H1 (cell line): Measurements from ENCODE around the gene KARS1. TPM values are rescaled to one million over a fixed set of nuclear protein-coding genes. Genes with fewer than 3 reads are reported as not detected.

Experiments used
- CTCF ChIA-PET: fragments of 300-600 bp; sonication (Branson Sonifier 250); formaldehyde crosslinking; loops from one replicate; lab custom pipeline; 2021; ENCODE audit not compliant: partially characterized antibody; lab: Charles Lee
- POLR2A ChIA-PET: fragments of 300-600 bp; sonication (Branson Sonifier 250); formaldehyde crosslinking; loops from one replicate; lab custom pipeline; 2021; ENCODE audit warnings: inconsistent platforms; ENCODE audit not compliant: partially characterized antibody; lab: Charles Lee
- DNase-seq, 2 experiments: peaks; one replicate each; pipeline versions ENCODE4 v3.0.0 to v3.0.0-alpha.2; 2010 to 2022; ENCODE audit warnings: low spot score in 2 of 2, low read depth in 1 of 2, mixed read lengths in 1 of 2
- FAIRE-seq: peaks from 2 replicates; lab custom pipeline; 2011; peaks lifted over from hg19 to GRCh38; lab: Jason Lieb, UNC
- H2AFZ ChIP-seq: 2 replicates; pipeline ENCODE4 v1.8.1; 2012; ENCODE audit warnings: low read length, inconsistent platforms
- H2AK5ac ChIP-seq: 2 replicates; pipeline ENCODE4 v1.6.1; 2013; ENCODE audit warnings: low read depth, low read length
- H2BK120ac ChIP-seq: replicated peaks from 2 replicates; pipeline ENCODE3; 2013; ENCODE audit warnings: low read depth, low read length, inconsistent platforms
- H2BK12ac ChIP-seq: 2 replicates; pipeline ENCODE4 v1.6.1; 2013; ENCODE audit warnings: low read depth, low read length
- H2BK15ac ChIP-seq: 2 replicates; pipeline ENCODE4 v1.6.1; 2013; ENCODE audit warnings: low read length
- H2BK20ac ChIP-seq: 2 replicates; pipeline ENCODE4 v1.6.1; 2013; ENCODE audit warnings: low read length
- H2BK5ac ChIP-seq: 2 replicates; pipeline ENCODE4 v1.6.1; 2013; ENCODE audit warnings: low read depth, low read length
- H3K14ac ChIP-seq: 2 replicates; pipeline ENCODE4 v1.6.1; 2013; ENCODE audit warnings: inconsistent platforms; ENCODE audit not compliant: insufficient read length
- H3K18ac ChIP-seq: 2 replicates; pipeline ENCODE4 v1.6.1; 2013; ENCODE audit warnings: low read length; ENCODE audit errors: extremely low read depth
- H3K23ac ChIP-seq: 2 replicates; pipeline ENCODE4 v1.6.1; 2013; ENCODE audit warnings: inconsistent platforms; ENCODE audit not compliant: insufficient read length
- H3K23me2 ChIP-seq: 2 replicates; pipeline ENCODE4 v1.6.1; 2013; ENCODE audit warnings: low read depth, low read length
- H3K27ac ChIP-seq: 2 replicates; pipeline ENCODE4 v1.6.1; 2011; ENCODE audit warnings: low read depth, low read length, inconsistent platforms
- H3K27me3 ChIP-seq, 4 experiments: replicated peaks in 1 of 4; 1 replicate in 1 of 4; 2 replicates in 3 of 4; pipeline versions ENCODE4 v1.6.1 to v1.8.1; 2011 to 2013; ENCODE audit warnings: low read length in 3 of 4, mild to moderate bottlenecking in 3 of 4, inconsistent platforms in 2 of 4, mixed read lengths in 2 of 4, moderate library complexity in 1 of 4; ENCODE audit not compliant: control insufficient read depth in 3 of 4, insufficient read depth in 3 of 4; ENCODE audit errors: extremely low read depth in 1 of 4
- H3K36me3 ChIP-seq, 4 experiments: 2 replicates each; pipeline versions ENCODE4 v1.6.1 to v1.8.1; 2011 to 2013; ENCODE audit warnings: mild to moderate bottlenecking in 4 of 4, low read length in 3 of 4, moderate library complexity in 2 of 4, control low read depth in 1 of 4, inconsistent platforms in 1 of 4; ENCODE audit not compliant: insufficient read depth in 4 of 4, control insufficient read depth in 2 of 4
- H3K4ac ChIP-seq: replicated peaks from 2 replicates; pipeline ENCODE3; 2013; ENCODE audit warnings: low read length, low read depth, mixed read lengths, inconsistent platforms; ENCODE audit not compliant: insufficient read length
- H3K4me1 ChIP-seq, 4 experiments: replicated peaks in 1 of 4; 1 replicate in 1 of 4; 2 replicates in 3 of 4; pipeline versions ENCODE4 v1.6.1 to v1.8.1; 2011 to 2013; ENCODE audit warnings: low read length in 3 of 4, inconsistent platforms in 2 of 4, mixed read lengths in 1 of 4; ENCODE audit not compliant: insufficient read depth in 4 of 4, control insufficient read depth in 3 of 4
- H3K4me2 ChIP-seq, 2 experiments: 2 replicates each; pipeline versions ENCODE4 v1.6.1 to v1.8.1; 2011 to 2013; ENCODE audit warnings: low read depth in 2 of 2, low read length in 2 of 2, control low read depth in 1 of 2, inconsistent platforms in 1 of 2, mild to moderate bottlenecking in 1 of 2; ENCODE audit not compliant: insufficient read depth in 1 of 2
- H3K4me3 ChIP-seq, 4 experiments: fragments of 200-600, 300-600 bp in 1 of 4; sonication (generic), shearing (Covaris generic), sonication (Bioruptor Twin) in 1 of 4; 2 replicates each; pipeline versions ENCODE4 v1.5.1 to v1.8.1; 2011 to 2016; ENCODE audit warnings: low read length in 4 of 4, low read depth in 3 of 4, control low read depth in 2 of 4, inconsistent platforms in 2 of 4, mild to moderate bottlenecking in 2 of 4, mixed read lengths in 1 of 4, moderate library complexity in 1 of 4; ENCODE audit not compliant: insufficient read depth in 2 of 4; ENCODE audit errors: extremely low read depth in 1 of 4
- H3K56ac ChIP-seq: replicated peaks from 2 replicates; pipeline ENCODE3; 2013; ENCODE audit warnings: low read depth, mild to moderate bottlenecking, mixed read lengths, low read length, inconsistent platforms; ENCODE audit not compliant: insufficient read length
- H3K79me1 ChIP-seq: 2 replicates; pipeline ENCODE4 v1.6.1; 2013; ENCODE audit warnings: low read depth, low read length, control low read depth
- H3K79me2 ChIP-seq, 2 experiments: 2 replicates each; pipeline versions ENCODE4 v1.6.1 to v1.8.1; 2012 to 2013; ENCODE audit warnings: low read length in 2 of 2, mild to moderate bottlenecking in 2 of 2, inconsistent platforms in 1 of 2; ENCODE audit not compliant: insufficient read depth in 2 of 2, control insufficient read depth in 1 of 2
- H3K9ac ChIP-seq, 4 experiments: replicated peaks in 1 of 4; 1 replicate in 1 of 4; 2 replicates in 3 of 4; pipeline versions ENCODE4 v1.6.1 to v1.8.1; 2011 to 2013; ENCODE audit warnings: low read depth in 3 of 4, low read length in 3 of 4, control low read depth in 2 of 4, mild to moderate bottlenecking in 2 of 4, moderate library complexity in 2 of 4, inconsistent platforms in 1 of 4; ENCODE audit errors: extremely low read depth in 1 of 4
- H3K9me3 ChIP-seq, 2 experiments: 2 replicates each; pipeline versions ENCODE4 v1.6.1 to v1.8.1; 2012 to 2013; ENCODE audit warnings: mild to moderate bottlenecking in 2 of 2, moderate library complexity in 2 of 2, control low read depth in 1 of 2, inconsistent platforms in 1 of 2, low read depth in 1 of 2, low read length in 1 of 2, mixed read lengths in 1 of 2; ENCODE audit not compliant: insufficient read depth in 2 of 2
- H4K20me1 ChIP-seq, 2 experiments: replicated peaks in 1 of 2; 2 replicates each; pipeline versions ENCODE3 to v1.8.1; 2011 to 2013; ENCODE audit warnings: inconsistent platforms in 2 of 2, low read length in 2 of 2, mild to moderate bottlenecking in 1 of 2; ENCODE audit not compliant: insufficient read depth in 2 of 2, control insufficient read depth in 1 of 2
- H4K5ac ChIP-seq: 2 replicates; pipeline ENCODE4 v1.6.1; 2013; ENCODE audit warnings: low read length, low read depth, mixed read lengths, inconsistent platforms; ENCODE audit not compliant: insufficient read length
- H4K8ac ChIP-seq: 2 replicates; pipeline ENCODE4 v1.8.0; 2013; ENCODE audit warnings: mild to moderate bottlenecking, moderate library complexity, low read length, inconsistent platforms; ENCODE audit not compliant: insufficient read depth; ENCODE audit errors: extremely low read depth
- H4K91ac ChIP-seq: replicated peaks from 2 replicates; pipeline ENCODE3; 2013; ENCODE audit warnings: low read length, mixed read lengths, inconsistent platforms; ENCODE audit not compliant: insufficient read length
- GABPA ChIP-seq: IDR thresholded peaks from 2 replicates; pipeline ENCODE4 v1.6.1; 2011; ENCODE audit warnings: mild to moderate bottlenecking, low read length, moderate library complexity, borderline replicate concordance; ENCODE audit not compliant: insufficient read depth
- YY1 ChIP-seq: IDR thresholded peaks from 2 replicates; pipeline ENCODE4 v1.6.1; 2011; ENCODE audit warnings: low read depth, mild to moderate bottlenecking, low read length
- WGBS, 2 experiments: shearing (Covaris generic) in 1 of 2; methylation state at CpG; one replicate each; pipeline versions ENCODE4 v1.1.6 to v1.1.7; 2013 to 2015; ENCODE audit warnings: low lambda C conversion rate in 2 of 2, mixed read lengths in 2 of 2, inconsistent platforms in 1 of 2, low coverage in 1 of 2, missing lambda C conversion rate in 1 of 2; ENCODE audit not compliant: insufficient replicate concordance in 2 of 2, insufficient coverage in 1 of 2, insufficient read length in 1 of 2; ENCODE audit errors: extremely low coverage in 1 of 2, missing lambda C conversion rate in 1 of 2; 5-methylcytosine and 5-hydroxymethylcytosine counted together
- polyA plus RNA-seq, 7 experiments: library from polyadenylated mRNA; depleted of rRNA in 3 of 7; stranded (reverse) in 5 of 7; unstranded in 2 of 7; fragments of >200 nt in 5 of 7; fragments of 200-250 nt in 2 of 7; gene quantifications; 1 replicate in 5 of 7; 2 replicates in 1 of 7; 4 replicates in 1 of 7; pipeline versions ENCODE4 v1.2.1 to v1.2.3, GENCODE V29; 2011 to 2013; ENCODE audit warnings: missing spikeins in 2 of 7, mixed read lengths in 2 of 7
- total RNA-seq: library from RNA; stranded (reverse); fragmentation: NEBNext Ultra II Directional; extraction: Animal tissue kit (Norgen Biotek cat#: 25700); gene quantifications from 2 replicates; pipeline ENCODE4 v1.2.1, GENCODE V29; 2021

Gene KARS1
- total and polyA plus RNA-seq, 2 of the 8 experiments (the other 6 are each of a cell fraction or from before 2014, with no cell fraction given): 97.5 to 221 TPM

GRCh38 chr16:75626806-75627205, 20.7 kb downstream of the KARS1 start:
- peaks cover 6% of the 10 kb centered on the region for H3K23me2 ChIP-seq
- FAIRE-seq: no peak

More at GRCh38 chr16:75626806-75627205, 20.7 kb downstream of the KARS1 start:
- Histone ChIP-seq H3K4ac (no peak overlapping the region), H3K36me3 (peaks cover 41 to 63% (median 53%) of the 10 kb centered on the region in 4 experiments), H3K4me2 (no peak overlapping the region), H3K4me3 (no peak overlapping the region), H4K5ac (no peak overlapping the region), H3K14ac (no peak overlapping the region), H2BK15ac (no peak overlapping the region), H3K9me3 (no peaks in the 10 kb centered on the region), H4K8ac (no peak overlapping the region), H4K20me1 (peaks cover 0 to 5% of the 10 kb centered on the region in 2 experiments), H3K9ac (no peak overlapping the region), H3K56ac (no peak overlapping the region), H4K91ac (no peak overlapping the region), H3K18ac (no peak overlapping the region), H2BK120ac (no peak overlapping the region), H3K23ac (no peak overlapping the region), H2AFZ (no peak overlapping the region), H3K27me3 (no peaks in the 10 kb centered on the region), H2BK20ac (no peak overlapping the region), H2BK12ac (no peak overlapping the region), H3K4me1 (peaks cover 0 to 5% (median 4%) of the 10 kb centered on the region in 4 experiments; a peak in 5 of 7 replicates), H2BK5ac (no peak overlapping the region), H3K79me2 (peaks cover 0 to 4% of the 10 kb centered on the region in 2 experiments; a peak in 1 of 4 replicates), H3K27ac (no peak overlapping the region), H2AK5ac (no peak overlapping the region), H3K79me1 (no peaks in the 10 kb centered on the region; the same call in 1 of the 2 replicates)
- TF ChIP-seq YY1 (no peak), GABPA (no peak)
- 97% methylated on average over 4 of the region's 4 CpGs; no CpG with 5 or more reads in 1 of the 2 experiments for WGBS, 2 experiments
- CTCF ChIA-PET: interaction anchor here (1.0 kb wide), 1 partner anchor 15 kb away, joined by 3 read pairs; no protein-coding TSS in a partner anchor
- POLR2A ChIA-PET: interaction anchor here (0.6 to 2.1 kb wide), 4 partner anchors 10 to 92 kb away, joined by 3 to 4 read pairs (median 4); partner anchors contain the start of gene CHST5
- DNase-seq: no peak
